A673 (cell line): ENCODE measurements around the gene RBBP6. TPM values are rescaled to one million over a fixed set of nuclear protein-coding genes. Genes with fewer than 3 reads are reported as not detected.

Experiments used
- BruUV-seq: library from RNA; stranded (reverse); fragments of 400-500 nt; replicated peaks from 2 replicates; lab custom pipeline; 2021; lab: Mats Ljungman, UMichigan
- CTCF ChIA-PET: fragments of 300-600 bp; sonication (Branson Sonifier 250); formaldehyde crosslinking; loops from one replicate; lab custom pipeline; 2022; ENCODE audit warnings: antibody characterized with exemption; lab: Charles Lee
- POLR2A ChIA-PET: fragments of 300-600 bp; sonication (Branson Sonifier 250); formaldehyde crosslinking; loops from one replicate; lab custom pipeline; 2022; ENCODE audit warnings: antibody characterized with exemption; ENCODE audit not compliant: low non-redundant PET; lab: Charles Lee
- DNase-seq: peaks from one replicate; pipeline ENCODE4 v3.0.0-alpha.2; 2015; ENCODE audit warnings: low spot score
- H3K27ac ChIP-seq: fragments of 200-600 bp; sonication (generic); 2 replicates; pipeline ENCODE4 v1.5.1; 2016; ENCODE audit warnings: mixed run types, low read depth, mild to moderate bottlenecking, mixed read lengths, antibody characterized with exemption, low read length; ENCODE audit not compliant: poor library complexity, severe bottlenecking
- H3K27me3 ChIP-seq: fragments of 200-600 bp; sonication (generic); replicated peaks from 2 replicates; pipeline ENCODE4 v1.6.1; 2017; ENCODE audit warnings: mixed run types, low read depth, mild to moderate bottlenecking, mixed read lengths, antibody characterized with exemption, low read length; ENCODE audit not compliant: insufficient read depth, poor library complexity
- H3K36me3 ChIP-seq: fragments of 200-600 bp; sonication (generic); 2 replicates; pipeline ENCODE4 v1.6.1; 2016; ENCODE audit warnings: mixed run types, mild to moderate bottlenecking, mixed read lengths, antibody characterized with exemption, low read length; ENCODE audit not compliant: insufficient read depth, poor library complexity, severe bottlenecking
- H3K4me1 ChIP-seq: fragments of 200-600 bp; sonication (generic); 2 replicates; pipeline ENCODE4 v1.6.1; 2017; ENCODE audit warnings: mixed run types, mild to moderate bottlenecking, mixed read lengths, antibody characterized with exemption, low read length; ENCODE audit not compliant: insufficient read depth, poor library complexity, severe bottlenecking
- H3K4me3 ChIP-seq: fragments of 200-600 bp; sonication (generic); 2 replicates; pipeline ENCODE4 v1.5.1; 2016; ENCODE audit warnings: low read depth, mixed run types, mild to moderate bottlenecking, mixed read lengths, low read length; ENCODE audit not compliant: poor library complexity, severe bottlenecking
- H3K9me3 ChIP-seq: fragments of 200-600 bp; sonication (generic); 2 replicates; pipeline ENCODE4 v1.6.1; 2016; ENCODE audit warnings: mixed run types, low read depth, mild to moderate bottlenecking, mixed read lengths, antibody characterized with exemption, low read length; ENCODE audit not compliant: poor library complexity, severe bottlenecking
- CTCF ChIP-seq: fragments of 300-800, 200-600 bp; sonication (generic); conservative IDR thresholded peaks from 2 replicates; pipeline ENCODE4 v1.5.1; 2017; ENCODE audit warnings: low read depth, mild to moderate bottlenecking, antibody characterized with exemption, low read length, moderate library complexity, mixed read lengths
- EZH2 ChIP-seq: fragments of 200-600 bp; sonication (generic); IDR thresholded peaks from 2 replicates; pipeline ENCODE4 v1.6.1; 2017; ENCODE audit warnings: borderline replicate concordance, low read depth, mild to moderate bottlenecking, mixed read lengths, antibody characterized with exemption, low read length; ENCODE audit not compliant: poor library complexity, severe bottlenecking
- intact Hi-C: fragments of 100-400 bp; cut with micrococcal nuclease; formaldehyde crosslinking; loops from one replicate; pipeline ENCODE4 v1.10.0; 2022; ENCODE audit not compliant: unreplicated experiment
- total RNA-seq: library from RNA; stranded (reverse); gene quantifications from 2 replicates; pipeline ENCODE4 v1.2.3, GENCODE V29; 2021

The RBBP6 gene
- total RNA-seq, 1 experiment from 2014 or later: 78.9 TPM

- Histone ChIP-seq H3K27me3 (no peaks in the 10 kb centered on the region), H3K4me1 (peaks cover 54% of the 10 kb centered on the region), H3K27ac (peak overlapping the region; percentile 85), H3K9me3 (no peaks in the 10 kb centered on the region), H3K36me3 (no peaks in the 10 kb centered on the region), H3K4me3 (no peak overlapping the region)
- TSS peak; percentile 18 for BruUV-seq
- ChIA-PET POLR2A (interaction anchor here (0.6 kb wide), 1 partner anchor 37 kb away, joined by 3 read pairs; no protein-coding TSS in a partner anchor), CTCF (interaction anchor here (0.5 to 1.5 kb wide), 11 partner anchors 62 to 483 kb away, joined by 3 to 12 read pairs (median 3); no protein-coding TSS in a partner anchor)
- TF ChIP-seq EZH2: no peak
- peak; percentile 92 for TF ChIP-seq CTCF
- peak; percentile 95 for DNase-seq
- intact Hi-C loops: loop anchor here (1.0 to 2.0 kb wide), 4 partner anchors 90 to 457 kb away; partner anchors contain the start of gene CACNG3
Observed at GRCh38 chr16:24499193-24499814, 40.1 kb upstream of the RBBP6 start.

GRCh38 chr16:24504472-24505345 is 34.7 kb upstream of the RBBP6 start:
- H3K4me3 ChIP-seq: peak overlapping the region; percentile 10
- H3K4me1 ChIP-seq: peaks cover 26% of the 10 kb centered on the region
- peak overlapping the region; percentile 20 for H3K27ac ChIP-seq
- CTCF ChIA-PET: interaction anchor here (0.6 to 2.0 kb wide), 16 partner anchors 13 to 776 kb away, joined by 3 to 21 read pairs (median 4); partner anchors contain the start of gene CACNG3
- intact Hi-C loops: loop anchor here (1.0 to 5.0 kb wide), 2 partner anchors 459 to 767 kb away; no protein-coding TSS in a partner anchor
- no peaks in the 10 kb centered on the region for H3K36me3 ChIP-seq
- no peaks in the 10 kb centered on the region for H3K9me3 ChIP-seq
- no peak for TF ChIP-seq EZH2
- TF ChIP-seq CTCF: peak; percentile 83
- no peaks in the 10 kb centered on the region for H3K27me3 ChIP-seq
- POLR2A ChIA-PET: interaction anchor here (0.6 kb wide), 1 partner anchor 991 kb away, joined by 6 read pairs; no protein-coding TSS in a partner anchor
- peak; percentile 90 for DNase-seq
- TSS peak; percentile 95 for BruUV-seq

- no peak for TF ChIP-seq EZH2
- TF ChIP-seq CTCF: no peak
- Histone ChIP-seq H3K27ac (no peak overlapping the region), H3K9me3 (no peaks in the 10 kb centered on the region), H3K4me3 (no peak overlapping the region), H3K27me3 (no peaks in the 10 kb centered on the region), H3K36me3 (no peaks in the 10 kb centered on the region), H3K4me1 (peaks cover 21% of the 10 kb centered on the region)
- DNase-seq: no peak
- ChIA-PET POLR2A (no interaction called here), CTCF (interaction anchor here (2.0 kb wide), 1 partner anchor 461 kb away, joined by 21 read pairs; no protein-coding TSS in a partner anchor)
- intact Hi-C loops: no loop called here
- BruUV-seq: no TSS peak
Observed at GRCh38 chr16:24505959-24506358, 33.4 kb upstream of the RBBP6 start.
